CD4-positive, alpha-beta T cell treated with Interleukin-10 for 1 hour (primary cell): Measurements from ENCODE around the gene SDE2.
"Not testable (repeated sequence)": the region's sequence is repeated elsewhere in the genome, so short reads cannot be mapped to it uniquely, and the experiment has no call there.

Experiments used
- DNase-seq: peaks from one replicate; pipeline ENCODE4 v3.0.0-alpha.2; 2020

The SDE2 gene

DNA sequence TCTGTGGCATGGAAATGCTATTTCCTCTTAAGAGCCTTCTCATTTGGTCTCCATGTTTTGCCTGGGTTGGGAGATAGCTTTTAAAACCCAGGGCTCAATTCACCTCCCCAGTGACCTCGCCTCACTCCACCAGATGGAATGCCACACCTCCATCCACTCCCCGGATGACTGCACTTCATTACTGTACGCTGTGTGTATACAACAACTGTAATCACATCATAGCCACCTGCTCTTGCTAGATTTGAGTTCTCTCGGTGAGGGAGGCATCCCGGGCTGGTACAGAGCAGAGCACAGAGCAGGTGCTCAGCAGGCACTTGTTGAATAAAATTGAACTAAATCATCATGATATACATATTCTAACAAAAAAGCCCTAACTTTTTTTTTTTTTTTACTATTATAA, 26.0 kb downstream of the SDE2 start:
- DNase-seq, result no peak

DNA sequence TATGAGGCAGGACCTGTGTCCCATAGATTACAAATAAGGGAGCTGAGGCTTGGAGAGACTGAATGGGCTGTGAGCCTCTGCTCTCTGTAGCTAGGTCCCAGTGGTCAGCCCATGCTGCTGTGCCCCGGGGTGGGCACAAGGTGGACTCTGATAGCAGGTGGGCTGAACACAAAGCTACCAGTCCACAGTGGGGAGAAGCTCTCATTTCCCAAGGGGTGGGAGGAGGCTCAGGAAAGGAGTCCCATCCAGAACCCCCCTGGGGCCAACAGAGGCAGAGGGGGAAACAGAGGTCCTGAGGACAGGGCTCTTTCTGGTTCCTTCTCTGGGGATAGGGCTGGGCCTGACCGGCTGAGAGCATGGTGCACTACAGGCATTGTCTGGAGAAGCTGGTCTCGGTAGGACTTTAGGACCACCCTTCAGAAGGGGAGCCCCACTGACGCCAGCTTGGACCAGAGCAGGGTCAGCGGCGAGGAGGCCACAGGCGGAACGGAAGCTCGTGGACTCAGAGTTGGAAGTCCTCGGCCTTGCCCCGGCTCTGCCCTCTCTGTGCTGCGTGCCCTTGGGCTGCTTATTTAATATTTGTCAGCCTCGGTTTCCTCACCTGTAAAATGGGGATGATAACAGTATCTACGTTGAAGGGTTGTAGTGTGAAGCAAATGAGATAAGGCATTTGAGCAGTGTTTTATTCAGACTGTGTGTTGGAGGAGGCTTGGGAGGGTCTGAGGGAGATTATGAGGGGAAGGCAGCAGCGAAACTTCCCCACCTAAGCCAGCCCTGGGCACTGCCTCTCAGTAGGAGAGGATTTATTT, 26.6 kb downstream of the SDE2 start:
- no peak for DNase-seq

DNA sequence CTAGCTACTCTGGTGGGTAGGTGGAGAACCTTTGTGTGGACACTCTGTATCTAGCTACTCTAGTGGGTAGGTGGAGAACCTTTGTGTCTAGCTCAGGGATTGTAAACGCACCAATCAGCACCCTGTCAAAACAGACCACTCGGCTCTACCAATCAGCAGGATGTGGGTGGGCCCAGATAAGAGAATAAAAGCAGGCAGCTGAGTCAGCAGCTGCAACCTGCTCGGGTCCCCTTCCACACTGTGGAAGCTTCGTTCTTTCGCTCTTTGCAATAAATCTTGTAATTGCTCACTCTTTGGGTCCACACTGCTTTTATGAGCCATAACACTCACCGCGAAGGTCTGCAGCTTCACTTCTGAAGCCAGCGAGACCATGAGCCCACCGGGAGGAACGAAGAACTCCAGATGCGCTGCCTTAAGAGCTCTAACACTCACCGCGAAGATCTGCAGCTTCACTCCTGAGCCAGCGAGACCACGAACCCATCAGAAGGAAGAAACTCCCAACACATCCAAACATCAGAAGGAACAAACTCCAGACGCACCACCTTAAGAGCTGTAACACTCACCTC, 28.5 kb downstream of the SDE2 start:
- DNase-seq, result not testable (repeated sequence)

DNA sequence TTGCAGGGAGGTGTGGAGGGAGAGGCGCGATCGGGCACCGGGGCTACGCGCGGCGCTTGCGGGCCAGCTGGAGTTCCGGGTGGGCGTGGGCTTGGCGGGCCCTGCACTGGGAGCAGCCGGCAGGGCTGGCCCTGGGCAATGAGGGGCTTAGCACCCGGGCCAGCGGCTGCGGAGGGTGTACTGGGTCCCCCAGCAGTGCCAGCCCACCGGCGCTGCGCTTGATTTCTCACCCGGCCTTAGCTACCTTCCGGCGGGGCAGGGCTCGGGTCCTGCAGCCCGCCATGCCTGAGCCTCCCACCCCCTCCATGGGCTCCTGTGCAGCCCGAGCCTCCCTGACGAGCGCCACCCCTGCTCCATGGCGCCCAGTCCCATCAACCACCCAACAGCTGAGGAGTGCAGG, 29.4 kb downstream of the SDE2 start:
- DNase-seq, result not testable (repeated sequence)

DNA sequence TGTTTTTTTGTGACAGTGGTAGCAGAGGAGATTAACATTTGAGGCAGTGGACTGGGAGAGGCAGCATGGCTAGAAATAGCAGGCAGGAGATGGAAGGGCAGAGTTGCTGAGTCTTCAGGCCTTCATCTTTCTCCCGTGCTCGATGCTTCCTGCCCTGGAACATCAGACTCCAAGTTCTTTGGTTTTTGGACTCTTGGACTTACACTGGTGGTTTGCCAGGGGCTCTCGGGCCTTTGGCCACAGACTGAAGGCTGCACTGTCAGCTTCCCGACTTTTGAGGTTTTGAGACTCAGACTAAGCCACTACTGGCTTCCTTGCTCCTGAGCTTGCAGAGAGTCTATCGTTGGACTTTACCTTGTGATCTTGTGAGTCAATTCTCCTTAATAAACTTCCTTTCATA, 33.9 kb downstream of the SDE2 start:
- DNase-seq, result no peak

DNA sequence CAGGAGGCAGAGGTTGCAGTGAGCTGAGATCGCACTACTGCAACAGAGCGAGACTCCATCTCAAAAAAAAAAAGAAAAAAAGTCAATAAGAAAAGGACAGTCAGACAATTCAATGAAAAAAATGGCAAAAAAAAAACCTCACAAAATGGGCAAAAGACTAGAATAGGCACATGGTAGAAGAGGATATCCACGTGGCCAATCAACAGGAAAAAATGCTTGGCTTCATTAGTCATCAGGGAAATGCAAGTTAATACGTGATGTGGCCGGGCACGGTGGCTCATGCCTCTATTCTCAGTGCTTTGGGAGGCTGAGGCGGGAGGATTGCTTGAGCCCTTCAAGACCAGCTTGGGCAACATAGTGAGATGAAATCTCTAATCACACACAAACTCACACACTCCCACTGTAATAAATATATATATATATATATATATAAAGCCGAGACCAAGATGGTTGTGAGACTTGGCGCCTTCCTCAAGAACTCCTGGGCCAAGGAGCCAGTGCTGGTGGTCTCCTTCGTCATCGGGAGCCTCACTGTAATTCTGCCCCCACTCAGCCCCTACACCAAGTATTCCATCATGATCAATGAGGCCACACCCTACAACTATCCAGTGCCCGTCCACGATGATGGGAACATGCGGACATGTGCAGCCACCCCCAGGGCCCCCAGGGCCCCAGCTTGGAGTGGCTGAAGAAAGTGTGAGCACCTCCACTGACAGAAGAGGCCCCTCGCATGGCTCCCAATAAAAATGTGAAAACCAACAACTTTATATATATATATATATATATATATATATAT, 35.2 kb downstream of the SDE2 start:
- no peak for DNase-seq

DNA sequence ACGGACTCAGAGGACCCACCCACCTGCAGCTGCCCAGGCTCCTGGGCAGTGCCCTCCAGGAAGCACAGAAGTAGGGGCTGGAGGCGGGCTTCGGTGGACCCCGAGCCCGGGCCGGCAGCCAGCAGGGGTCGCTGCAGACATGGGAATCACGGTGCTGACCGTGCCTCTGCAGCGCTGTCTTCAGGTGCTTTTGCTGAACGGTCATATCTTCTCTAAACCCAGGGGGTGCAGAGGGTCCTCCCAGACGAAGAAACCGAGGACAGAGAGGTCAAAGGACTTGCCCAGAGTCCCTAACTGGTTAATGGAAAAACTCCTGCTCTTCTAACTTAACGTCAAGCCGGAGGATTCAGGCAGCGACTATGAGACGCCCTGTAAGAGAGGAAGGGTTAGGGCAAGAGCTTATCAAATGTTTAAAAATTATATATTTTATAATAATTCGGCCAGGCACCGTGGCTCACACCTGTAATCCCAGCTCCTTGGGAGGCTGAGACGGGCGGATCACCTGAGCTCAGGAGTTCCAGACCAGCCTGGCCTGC, 36.6 kb downstream of the SDE2 start:
- DNase-seq, result peak; percentile 51

DNA sequence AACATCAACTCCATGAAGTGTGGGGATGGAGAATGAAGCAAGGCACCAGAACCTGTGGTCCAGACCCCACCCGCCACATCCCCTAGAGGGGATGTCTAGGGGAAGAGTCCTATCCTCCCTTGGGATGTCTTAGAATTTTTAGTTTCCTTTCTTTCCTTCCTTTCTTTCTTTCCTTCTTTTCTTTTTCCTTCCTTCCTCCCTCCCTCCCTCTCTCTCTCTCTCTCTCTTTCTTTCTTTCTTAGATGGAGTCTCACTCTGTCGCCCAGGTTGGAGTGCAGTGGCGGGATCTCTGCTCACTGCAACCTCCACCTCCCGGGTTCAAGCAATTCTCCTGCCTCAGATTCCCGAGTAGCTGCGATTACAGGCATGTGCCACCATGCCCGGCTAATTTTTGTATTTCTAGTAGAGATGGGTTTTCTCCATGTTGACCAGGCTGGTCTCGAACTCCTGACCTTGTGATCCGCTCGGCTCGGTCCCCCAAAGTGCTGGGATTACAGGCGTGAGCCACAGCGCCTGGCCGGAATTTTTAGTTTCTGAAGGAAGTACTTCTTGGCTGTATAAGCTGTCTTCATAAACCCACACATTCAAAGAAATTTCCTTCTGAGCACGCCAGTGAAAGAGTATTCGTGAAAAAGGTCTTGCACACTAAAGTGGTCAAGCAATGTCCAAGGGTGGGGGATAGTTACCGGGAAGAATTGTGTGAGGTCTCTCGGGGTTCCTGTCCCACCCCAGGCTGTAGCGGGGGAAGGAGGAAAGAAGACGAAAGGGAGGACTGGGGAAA, 37.3 kb downstream of the SDE2 start:
- no peak for DNase-seq

DNA sequence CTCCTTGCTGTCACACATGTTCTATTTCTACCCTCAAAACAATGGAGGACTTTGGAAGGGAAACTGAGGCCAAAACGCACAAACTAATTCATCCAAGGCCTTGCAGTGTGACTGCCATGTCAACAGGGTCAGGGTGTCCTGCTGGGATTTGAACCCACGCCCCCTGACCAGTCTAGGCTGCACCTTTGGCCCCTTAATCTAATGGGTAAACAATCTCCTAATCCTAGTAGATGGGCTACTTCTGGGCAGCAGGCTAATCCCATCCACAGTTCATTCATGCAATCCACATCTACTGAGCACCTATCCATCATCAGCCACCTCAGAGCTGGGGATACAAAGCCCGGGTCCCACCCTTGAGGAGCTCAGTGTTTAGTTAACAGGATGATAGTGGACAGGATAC, 41.1 kb downstream of the SDE2 start:
- DNase-seq, result no peak

DNA sequence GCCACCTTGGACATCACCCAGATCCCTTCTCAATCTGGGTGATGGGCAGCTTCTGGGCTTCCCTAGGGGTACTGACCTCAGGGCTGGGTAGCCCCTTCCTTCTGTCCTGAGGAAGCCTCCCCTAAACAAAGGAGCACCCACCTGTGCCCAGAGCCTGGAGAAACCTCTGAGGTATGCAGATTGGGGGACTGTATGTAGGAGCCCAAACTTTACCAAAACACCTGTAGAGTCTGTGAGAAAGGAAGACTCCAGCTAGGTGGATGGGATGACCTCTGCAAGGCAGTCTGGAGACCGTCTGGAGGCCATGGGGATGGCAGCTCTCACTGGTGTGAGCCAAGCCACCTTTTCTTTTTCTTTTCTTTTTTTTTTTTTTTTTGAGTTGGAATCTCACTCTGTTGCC, 44.4 kb downstream of the SDE2 start:
- DNase-seq, result no peak

DNA sequence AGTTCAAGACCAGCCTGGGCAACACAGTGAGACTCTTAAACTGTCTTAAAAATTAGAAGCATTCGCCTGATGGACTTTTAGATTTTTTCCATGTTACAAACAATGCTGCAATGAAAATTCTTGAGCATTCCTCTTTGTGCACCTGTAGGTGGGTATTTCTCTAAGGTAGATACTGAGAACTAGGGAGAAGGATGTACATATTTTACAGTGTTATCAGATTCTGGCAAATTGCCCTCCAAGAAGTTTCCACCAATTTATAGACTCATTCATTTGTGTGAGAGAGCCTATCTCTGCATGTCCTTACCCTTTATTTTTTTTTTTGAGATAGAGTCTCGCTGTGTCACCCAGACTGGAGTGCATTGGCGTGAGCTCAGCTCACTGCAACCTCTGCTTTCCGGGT, 45.8 kb downstream of the SDE2 start:
- no peak for DNase-seq

DNA sequence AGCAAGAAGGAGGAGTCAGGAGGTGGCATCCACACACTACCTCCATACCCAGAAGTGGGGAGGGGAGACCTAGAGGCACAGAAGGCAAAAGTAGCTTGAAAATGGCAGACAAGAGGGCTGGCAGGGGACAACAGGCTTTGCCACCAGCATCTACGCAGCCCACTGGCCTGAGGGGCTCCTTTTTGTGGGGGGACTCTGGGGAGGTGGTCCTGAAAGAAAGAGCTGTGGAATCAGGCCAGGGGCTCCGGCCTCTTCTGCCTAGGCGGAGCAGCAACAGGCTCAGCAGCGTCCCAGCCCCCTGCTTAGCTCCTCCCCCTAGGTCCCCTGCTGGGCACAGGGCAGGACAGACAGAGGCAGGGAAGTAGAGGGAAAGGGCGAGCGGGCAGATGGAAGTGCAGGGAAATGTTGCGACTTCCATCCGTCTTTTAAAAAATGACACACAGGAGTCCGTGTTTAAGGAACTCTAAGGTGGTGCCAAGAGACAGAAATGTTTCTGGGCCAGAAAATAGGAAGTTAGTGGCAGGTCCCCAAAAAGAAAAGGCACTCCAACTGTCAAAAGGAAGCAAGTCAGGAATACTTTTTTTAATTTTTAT, 48.1 kb downstream of the SDE2 start:
- DNase-seq, result no peak

DNA sequence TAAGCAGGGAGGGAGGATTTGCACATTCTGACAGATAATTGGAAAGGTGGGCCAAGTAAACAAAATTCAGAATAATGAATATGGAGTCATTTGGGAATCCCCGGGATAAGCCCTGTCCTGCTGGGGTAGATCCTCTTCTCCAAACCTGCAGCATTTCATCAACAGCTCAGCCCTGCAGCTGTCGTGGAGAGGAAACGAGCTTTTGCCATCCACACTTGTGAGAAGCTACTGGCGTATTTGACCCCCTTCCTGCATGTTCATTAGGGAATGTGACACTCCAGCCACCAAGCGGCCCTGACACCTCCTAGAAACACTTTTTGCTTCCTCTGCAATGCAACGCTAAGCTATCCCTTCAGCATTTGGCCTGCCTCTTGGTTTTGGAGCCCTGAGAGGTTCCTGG, 50.1 kb downstream of the SDE2 start:
- DNase-seq, result no peak

DNA sequence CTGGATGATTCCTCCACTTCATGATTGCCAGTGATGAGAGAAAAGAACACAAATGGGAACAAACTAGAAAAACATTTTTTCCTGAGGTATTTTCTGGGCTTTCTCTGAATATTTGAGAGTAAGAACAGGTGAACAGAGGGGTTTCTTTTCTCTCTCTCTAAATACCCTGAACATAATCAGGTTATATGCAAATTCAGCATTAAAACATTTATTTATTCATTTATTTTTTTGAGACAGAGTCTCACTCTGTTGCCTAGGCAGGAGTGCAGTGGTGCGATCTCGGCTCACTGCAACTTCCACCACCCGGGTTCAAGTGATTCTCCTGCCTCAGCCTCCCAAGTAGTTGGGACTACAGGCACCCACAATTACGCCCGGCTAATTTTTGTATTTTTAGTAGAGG, 52.3 kb downstream of the SDE2 start:
- DNase-seq, result no peak

DNA sequence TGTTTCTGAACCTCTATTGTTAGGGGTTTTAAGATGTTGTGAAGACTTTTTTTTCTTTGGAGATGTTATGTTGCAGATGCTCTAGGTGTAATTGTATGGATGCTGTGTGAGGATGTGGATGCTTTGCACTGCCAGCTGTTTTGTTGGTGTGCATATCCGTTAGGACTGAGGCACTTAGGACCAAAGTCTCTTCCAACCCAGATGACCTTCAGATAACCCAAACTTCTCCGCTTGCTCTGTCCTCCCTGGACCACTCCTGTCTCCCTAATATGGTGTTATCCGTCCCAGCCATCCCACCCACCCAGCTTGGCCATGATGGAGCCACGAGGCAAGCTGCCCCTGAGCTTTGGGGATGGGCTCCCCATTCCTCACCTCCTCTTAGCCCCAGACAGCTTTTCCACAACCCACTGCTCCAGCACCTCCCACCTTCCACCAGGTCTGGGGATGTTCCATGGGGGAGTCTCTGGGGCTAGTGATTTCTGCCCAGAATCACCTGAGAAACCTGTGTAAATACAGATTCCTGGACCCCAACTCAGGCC, 53.0 kb downstream of the SDE2 start:
- no peak for DNase-seq

DNA sequence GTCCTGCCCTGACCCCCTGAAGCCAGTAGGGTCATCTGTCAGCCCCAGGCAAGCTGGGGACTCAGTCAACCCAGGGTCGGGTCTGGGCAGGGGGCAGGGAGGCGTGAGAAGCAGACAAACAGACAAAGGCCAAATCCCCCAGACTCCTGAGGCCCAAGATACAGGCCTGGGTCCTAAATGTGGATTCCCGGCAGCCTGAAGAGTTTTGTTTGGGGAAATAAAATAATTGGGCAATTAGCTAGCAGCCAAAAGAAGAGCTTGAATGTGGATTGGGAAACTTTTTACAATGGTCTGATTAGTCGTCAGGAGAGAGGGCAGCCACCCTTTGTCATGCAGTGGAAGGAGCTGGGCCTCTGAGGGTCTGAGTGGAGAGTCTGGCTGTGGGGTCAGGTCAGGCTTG, 53.6 kb downstream of the SDE2 start:
- no peak for DNase-seq

DNA sequence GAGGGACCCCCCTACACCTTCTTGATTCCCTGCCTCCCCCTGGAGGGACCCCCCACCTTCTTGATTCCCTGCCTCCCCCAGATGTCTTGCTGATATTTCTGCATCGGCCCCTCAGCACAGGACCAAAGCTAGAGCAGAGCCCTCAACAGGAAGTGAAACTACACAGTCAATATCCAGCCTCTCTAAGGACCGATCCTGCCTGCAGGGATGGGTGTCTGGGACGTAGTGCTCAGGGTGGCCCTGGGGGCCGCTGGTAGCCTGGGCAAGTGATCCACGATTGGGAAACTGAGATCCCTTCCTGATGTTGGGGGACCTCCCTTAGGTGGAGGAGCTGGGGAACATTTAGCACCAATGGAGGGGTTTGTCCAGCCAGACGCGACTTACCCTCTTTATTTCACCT, 54.2 kb downstream of the SDE2 start:
- DNase-seq, result no peak

DNA sequence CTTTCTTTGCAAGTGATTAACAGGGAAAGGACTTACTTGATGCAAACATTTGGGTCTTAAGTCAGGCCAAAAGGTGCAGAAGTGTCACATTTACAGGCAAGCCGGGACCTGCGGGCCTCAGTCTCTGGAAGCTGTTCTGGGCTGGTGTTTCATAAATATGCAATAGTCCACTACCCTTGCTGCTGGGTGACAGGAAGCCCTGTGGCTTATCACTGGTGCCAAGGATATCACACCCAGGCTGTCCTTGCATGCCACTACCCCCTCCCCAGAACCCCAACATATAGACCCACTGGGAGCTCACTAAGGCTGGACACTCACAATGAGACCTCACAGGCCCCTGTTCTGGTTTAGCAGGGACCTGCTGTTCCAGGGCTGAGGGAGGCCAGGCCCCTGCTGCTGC, 54.8 kb downstream of the SDE2 start:
- no peak for DNase-seq

DNA sequence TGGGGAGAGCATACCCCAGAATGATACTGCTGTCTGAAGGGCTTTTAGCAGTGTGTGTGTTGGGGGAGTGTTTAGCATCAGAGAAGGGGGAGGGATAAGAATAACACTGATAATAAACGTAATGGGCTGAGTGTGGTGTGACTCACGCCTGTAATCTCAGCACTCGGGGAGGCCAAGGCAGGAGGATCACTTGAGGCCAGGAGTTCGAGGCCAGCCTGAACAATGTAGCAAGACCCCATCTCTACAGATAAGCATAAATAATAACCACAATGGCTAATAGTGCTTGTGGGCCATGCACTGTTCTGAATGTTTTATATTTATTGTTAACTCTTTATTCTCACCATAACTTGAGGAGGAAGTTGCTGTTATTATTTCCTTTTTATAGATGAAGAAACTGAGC, 55.6 kb downstream of the SDE2 start:
- no peak for DNase-seq

DNA sequence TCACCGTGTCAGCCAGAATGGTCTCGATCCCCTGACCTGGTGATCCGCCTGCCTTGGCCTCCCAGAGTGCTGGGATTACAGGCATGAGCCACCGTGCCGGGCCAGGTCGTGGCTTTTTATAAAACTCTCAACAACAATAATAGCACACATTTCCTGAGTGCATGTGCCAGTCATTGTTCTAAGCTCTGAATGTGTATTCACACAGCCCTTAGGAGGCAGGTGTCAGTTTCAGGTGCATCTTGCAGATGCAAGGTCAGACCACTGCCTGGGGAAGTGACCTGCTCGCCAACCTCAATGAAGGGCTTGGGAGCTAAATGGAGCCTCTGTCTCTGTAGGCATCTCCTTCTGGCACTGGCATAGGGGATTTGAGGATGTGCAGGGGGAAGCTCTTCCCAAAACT, 56.6 kb downstream of the SDE2 start:
- DNase-seq, result no peak

DNA sequence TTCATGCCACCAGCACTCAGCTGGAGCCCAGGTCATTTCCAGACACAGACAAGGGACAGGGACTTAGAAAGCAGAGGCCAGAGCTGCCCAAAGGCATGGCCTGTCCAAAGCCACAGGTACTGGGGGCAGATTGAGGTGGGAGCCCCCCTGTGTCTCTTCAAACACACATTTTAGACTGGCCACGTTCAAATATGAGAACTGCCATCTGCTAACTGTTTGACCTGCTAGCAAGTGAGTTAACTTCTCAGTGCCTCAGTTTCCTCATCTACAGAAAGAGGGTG, 57.3 kb downstream of the SDE2 start:
- no peak for DNase-seq

DNA sequence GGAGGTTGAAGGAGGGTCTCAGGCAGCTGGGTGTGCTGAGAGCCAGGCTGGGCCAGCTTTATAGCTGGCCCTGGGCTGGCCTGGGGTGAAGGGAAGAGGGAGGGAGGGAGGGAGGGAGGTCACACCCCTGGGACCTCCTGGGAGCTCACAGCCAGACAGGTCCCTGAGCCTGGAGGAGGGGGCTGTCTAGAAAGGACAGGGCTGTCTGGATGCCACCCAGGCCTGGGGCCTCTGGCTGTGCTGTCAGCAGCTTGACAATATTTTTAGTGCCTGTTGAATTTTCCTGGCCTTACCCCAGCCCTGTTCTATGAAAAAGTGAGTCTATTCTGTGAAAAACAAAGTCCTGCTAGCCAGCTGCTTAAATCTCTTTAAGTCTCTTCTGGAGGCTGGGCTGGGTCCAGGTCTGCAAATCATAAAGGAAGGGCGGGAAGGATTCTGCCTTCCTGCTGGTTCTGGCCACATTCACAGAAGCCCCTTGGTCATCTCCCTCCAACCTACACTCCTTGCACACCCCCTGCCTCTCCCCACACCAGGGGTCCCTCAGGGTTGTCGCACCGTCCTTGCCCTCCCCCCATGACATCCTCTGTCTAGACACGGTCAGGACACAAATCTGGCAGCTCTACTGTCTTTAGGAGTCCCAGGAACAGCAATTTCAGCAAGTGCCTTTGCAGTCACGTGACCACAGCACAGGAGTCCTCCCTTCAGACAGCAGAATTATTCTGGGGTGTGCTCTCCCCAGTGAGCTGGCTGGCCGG, 57.8 kb downstream of the SDE2 start, which contains the start of gene LEFTY2:
LEFTY2 (minus strand) TSS at position 34 of the 755 bp plus-strand sequence. CDS start 80 bp downstream, outside the sequence.
- no peak for DNase-seq
